ENCODE data around the gene GPER1.
A peak's percentile ranks its signal among the peaks of the same experiment; 100 is the strongest.

Gene GPER1

DNA sequence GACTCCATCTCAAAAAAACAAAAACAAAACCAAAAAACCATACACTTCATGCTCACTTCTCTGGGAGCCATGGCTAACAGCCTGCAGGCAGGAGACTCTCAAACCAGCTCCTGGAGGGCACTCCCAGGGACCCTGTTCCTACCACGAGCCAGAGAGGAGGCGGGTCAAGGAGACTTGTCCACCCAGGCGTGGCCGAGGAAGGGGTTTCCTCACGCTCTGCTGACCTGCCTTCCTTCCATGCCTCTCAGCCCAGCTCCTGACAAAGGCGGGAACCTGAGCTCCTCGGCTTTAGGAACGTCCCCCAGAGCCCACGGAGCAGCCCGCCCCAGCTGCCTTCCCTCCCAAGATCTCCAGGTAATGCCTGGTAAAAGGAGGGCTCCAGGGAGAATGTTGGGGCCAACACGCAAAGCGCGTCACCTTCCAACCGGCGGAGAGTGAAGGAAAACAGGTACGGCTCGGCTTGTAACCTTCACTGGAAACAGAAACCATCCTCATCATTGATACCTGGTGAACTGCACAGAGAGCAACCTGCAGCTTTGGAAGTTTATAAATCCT, 34.0 kb upstream of the GPER1 start:
- DNase-seq (ENCODE audit: low read depth in 2 of 2), result no peak

DNA sequence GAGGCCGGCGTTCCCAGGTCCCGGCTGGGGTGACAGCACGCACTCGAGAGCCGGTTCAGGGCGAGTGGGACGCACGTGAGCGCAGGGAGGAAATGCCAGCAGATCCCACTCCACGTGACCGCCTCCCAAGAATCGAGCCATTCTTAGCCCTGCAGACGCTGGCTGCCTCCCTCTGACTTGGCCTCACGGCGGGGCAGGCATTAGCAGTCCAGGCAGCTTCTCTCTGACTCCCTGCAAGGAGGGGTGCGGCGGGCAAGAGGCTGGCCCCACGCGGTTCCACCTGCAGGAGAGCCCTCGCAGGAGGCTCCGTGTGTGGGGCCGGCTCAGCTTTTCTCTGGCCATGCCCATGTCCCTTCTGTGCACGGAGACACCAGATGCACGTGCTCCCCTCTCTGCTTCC, 33.5 kb upstream of the GPER1 start:
- DNase-seq (ENCODE audit: low read depth in 2 of 2), result no peak

DNA sequence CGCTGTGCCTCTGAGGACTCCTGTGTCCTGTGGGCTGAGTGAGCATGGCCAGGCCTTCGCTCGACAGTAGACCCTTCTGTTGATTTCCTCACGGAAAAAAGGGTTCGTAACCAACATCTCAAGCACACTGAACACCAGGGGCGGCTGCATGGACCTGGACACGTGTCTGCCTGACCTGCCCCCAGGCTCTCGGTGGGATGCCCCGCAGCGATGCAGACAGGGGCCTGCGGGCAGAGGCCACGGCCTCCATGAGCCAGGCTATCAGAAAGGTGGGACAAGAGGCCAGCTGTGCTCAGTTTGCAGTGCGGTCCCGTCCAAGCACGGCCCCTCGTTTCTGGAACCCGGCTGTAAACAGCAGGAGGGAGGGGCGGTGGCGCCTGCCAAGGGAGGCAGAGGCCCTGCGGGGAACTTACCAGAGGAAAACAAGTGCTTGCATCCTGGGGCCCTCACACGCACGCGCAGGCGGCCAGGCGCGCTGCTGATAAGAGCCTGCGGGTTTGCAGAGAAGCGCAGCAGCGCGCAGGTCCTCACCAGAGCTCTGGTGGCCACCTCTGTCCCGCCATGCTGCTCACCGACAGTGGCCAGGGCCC, 33.0 kb upstream of the GPER1 start:
- DNase-seq (ENCODE audit: low read depth in 2 of 2), result no peak

DNA sequence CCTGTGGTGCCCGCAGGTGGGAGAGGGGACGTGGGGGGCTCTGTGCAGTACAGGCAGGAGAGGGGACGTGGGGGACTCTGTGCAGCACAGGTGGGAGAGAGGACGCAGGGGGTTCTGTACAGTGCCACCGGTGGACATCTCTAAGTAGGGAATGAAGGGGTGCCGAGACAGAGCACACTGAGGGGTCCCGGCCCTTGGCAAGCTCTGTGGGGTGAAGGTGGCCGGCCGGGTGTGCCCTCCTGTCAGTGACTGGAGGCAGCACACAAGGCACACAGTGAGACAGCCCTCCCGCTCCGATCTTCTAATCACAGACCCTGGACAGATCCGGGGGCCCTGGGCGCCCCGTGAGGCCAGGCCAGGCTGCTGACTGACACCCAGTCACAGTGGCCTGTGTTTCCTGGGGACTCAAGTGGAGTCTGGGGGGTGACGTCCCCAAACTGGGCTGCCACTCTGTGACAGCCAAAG, 32.4 kb upstream of the GPER1 start:
- no peak for DNase-seq (ENCODE audit: low read depth in 2 of 2)

DNA sequence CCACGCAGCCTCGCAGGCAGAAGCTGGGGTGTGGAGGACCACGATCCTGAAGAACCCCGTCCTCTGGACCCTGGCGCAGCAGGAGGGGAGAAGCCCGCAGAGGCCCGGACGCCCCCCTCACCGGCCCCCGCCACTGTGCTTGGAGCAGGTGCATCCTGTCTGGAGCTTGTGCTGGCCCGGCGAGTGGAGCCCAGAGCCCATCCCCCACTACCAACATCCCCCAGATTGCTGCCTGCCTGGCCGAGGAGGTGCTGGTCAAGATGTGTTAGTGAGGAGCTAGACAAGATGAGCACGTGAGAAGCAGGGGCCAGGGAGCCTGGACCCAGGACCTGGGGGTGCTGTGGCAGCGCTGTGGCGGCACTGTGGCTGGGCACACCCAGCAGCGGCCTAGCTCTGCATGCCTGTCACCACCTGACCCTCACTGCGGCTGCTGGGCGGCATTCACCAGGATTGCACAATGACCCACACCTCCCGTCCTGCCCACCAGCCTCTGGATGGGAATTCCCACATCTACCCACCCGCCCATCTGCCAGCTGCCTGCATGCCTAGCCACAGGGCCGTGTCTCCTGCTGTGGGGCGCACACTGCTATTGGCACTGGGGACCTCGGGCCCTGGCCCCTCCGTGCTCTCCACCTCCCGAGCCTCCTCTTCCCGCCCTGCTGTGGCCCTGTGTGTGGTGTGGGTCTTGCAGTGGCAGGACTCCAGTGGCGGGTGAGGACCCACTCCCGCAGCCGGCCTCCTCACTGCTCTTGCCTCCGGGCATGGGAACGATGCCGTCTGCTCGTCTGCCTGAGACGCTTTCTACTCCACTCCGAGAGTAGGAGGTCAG, 31.7 kb upstream of the GPER1 start:
- DNase-seq (ENCODE audit: low read depth in 2 of 2), result no peak

DNA sequence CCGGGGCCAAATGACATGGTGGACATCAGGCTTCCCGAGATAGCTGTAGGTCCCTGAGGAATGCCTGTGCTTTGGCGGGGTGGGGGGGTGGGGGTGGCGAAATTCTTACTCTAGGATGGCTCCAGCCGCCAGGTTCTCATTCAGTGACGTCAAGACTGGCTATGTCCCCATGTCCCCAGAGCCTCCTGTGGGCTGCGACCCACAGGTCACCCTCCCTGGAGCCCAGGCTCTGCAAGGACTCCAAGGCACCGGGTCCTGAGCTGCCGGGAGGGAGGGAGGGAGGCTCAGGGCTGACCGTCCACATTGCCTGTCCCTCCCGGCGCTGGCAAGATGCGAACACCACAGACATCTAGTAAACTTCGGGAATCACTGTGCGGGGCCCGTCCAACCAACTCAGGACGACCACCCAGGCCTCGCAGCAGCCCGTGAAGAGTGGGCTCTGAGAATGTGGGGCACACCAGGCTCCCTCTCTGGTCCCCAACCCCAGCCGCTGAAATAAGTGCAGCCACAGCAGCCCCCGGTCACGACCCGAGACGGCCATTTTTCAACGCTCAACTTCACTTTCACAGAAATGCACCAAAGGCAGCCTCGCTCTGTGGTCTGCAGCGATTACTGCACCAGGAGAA, 31.0 kb upstream of the GPER1 start:
- no peak for DNase-seq (ENCODE audit: low read depth in 2 of 2)

DNA sequence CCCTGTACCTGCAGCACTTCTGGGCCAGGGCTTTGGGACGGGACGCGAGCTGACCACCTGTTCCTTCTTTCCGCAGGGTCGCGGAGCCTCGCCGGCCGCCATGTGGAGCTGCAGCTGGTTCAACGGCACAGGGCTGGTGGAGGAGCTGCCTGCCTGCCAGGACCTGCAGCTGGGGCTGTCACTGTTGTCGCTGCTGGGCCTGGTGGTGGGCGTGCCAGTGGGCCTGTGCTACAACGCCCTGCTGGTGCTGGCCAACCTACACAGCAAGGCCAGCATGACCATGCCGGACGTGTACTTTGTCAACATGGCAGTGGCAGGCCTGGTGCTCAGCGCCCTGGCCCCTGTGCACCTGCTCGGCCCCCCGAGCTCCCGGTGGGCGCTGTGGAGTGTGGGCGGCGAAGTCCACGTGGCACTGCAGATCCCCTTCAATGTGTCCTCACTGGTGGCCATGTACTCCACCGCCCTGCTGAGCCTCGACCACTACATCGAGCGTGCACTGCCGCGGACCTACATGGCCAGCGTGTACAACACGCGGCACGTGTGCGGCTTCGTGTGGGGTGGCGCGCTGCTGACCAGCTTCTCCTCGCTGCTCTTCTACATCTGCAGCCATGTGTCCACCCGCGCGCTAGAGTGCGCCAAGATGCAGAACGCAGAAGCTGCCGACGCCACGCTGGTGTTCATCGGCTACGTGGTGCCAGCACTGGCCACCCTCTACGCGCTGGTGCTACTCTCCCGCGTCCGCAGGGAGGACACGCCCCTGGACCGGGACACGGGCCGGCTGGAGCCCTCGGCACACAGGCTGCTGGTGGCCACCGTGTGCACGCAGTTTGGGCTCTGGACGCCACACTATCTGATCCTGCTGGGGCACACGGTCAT, 30.3 kb upstream of the GPER1 start:
- DNase-seq (ENCODE audit: low read depth in 2 of 2), result no peak

DNA sequence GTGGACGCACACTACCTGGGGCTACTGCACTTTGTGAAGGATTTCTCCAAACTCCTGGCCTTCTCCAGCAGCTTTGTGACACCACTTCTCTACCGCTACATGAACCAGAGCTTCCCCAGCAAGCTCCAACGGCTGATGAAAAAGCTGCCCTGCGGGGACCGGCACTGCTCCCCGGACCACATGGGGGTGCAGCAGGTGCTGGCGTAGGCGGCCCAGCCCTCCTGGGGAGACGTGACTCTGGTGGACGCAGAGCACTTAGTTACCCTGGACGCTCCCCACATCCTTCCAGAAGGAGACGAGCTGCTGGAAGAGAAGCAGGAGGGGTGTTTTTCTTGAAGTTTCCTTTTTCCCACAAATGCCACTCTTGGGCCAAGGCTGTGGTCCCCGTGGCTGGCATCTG, 29.6 kb upstream of the GPER1 start:
- DNase-seq (ENCODE audit: low read depth in 2 of 2), result no peak

DNA sequence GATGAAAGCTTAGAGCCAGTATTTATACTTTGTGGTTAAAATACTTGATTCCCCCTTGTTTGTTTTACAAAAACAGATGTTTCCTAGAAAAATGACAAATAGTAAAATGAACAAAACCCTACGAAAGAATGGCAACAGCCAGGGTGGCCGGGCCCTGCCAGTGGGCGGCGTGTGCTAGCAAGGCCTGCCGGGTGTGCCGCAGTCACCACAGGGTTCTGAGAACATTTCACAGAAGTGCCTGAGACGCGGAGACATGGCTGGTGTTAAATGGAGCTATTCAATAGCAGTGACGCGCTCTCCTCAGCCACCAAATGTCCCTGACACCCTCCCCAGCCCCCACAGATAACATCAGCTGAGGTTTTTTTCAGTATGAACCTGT, 29.1 kb upstream of the GPER1 start:
- DNase-seq (ENCODE audit: low read depth in 2 of 2), result no peak

DNA sequence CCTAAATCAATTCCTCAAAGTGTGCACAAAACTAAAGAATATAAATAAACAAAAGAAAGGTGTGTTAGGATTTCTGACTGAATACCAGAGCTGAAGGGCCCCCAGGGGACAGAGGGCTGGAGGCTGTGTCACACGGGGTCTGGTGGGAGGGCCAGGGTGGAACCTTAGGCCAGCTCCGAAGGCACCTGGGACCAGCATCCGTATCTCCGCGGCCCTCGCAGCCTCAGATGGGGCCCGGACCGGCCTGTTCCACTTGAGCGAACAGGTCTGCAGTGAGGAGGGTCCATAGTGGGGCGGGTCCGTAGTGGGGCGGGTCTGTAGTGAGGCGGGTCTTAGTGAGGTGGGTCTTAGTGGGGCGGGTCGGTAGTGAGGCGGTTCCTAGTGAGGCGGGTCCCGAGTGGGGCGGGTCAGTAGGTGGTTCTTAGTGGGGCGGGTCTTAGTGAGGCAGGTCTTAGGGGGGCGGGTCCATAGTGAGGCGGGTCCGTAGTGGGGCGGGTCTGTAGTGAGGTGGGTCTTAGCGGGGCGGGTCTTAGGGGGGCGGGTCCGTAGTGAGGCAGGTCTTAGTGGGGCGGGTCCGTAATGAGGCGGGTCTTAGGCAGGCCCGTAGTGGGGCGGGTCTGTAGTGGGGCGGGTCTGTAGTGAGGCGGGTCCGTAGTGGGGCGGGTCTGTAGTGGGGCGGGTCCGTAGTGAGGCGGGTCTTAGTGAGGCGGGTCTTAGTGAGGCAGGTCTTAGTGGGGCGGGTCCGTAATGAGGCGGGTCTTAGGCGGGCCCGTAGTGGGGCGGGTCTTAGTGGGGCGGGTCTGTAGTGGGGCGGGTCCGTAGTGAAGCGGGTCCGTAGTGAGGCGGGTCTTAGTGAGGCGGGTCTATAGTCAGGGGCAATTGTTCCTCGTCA, 28.5 kb upstream of the GPER1 start:
- no peak for DNase-seq (ENCODE audit: low read depth in 2 of 2)

DNA sequence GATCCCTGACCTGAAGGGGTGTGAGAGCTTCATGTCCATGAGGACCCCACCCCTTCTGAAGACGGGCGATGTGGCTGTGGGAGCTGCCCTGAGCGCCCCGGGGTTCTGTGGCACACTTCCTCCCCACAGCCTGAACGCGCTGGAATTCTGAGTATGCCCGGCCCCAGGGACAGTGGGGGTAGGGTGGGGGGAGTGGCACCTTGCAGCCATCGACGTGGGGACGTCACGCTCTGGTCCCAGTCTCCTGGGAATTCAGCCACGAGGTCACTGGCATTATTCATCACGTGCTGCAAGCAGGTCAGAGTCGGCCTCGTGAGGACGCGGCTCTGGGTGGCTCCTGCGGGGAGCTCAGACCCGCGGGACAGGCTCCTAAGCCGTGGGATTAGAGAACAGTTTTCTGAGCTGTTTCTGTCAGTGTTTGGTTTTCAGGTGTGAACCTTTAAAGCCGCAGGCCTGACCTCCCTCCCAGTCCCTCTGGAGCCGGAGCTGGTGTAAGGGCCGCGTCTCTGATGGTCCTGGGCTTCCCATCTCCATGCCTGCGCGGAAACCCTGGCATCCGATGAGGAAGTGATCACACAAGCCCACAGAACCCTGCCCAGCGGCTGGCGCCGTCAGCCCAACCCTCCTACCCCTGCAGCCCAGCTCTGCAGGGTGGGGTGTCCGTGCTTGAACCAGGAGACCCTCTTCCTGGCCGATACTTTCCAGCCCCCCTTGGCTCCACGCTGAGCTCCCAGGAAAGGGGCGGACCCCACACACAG, 27.4 kb upstream of the GPER1 start:
- DNase-seq (ENCODE audit: low read depth in 2 of 2), result no peak

DNA sequence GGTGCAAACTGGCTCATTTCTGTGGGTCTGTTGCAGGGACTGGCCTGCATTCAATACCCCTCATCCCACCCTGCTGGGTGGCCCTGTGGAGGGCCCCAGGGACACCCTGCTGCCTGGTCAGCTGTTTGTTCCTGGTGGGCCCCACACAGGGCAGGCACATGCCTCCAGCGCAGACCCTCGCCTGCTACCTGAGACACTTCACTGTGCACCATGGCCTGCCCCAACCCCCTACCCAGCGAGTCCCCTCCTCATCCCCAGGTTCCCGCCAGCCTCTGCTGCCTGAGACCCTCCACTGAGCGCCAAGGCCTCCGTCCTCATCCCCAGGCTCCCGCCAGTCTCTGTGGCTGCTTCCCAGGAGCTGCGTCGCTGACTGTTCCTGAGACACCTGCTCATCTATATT, 26.7 kb upstream of the GPER1 start:
- DNase-seq (ENCODE audit: low read depth in 2 of 2), result no peak

DNA sequence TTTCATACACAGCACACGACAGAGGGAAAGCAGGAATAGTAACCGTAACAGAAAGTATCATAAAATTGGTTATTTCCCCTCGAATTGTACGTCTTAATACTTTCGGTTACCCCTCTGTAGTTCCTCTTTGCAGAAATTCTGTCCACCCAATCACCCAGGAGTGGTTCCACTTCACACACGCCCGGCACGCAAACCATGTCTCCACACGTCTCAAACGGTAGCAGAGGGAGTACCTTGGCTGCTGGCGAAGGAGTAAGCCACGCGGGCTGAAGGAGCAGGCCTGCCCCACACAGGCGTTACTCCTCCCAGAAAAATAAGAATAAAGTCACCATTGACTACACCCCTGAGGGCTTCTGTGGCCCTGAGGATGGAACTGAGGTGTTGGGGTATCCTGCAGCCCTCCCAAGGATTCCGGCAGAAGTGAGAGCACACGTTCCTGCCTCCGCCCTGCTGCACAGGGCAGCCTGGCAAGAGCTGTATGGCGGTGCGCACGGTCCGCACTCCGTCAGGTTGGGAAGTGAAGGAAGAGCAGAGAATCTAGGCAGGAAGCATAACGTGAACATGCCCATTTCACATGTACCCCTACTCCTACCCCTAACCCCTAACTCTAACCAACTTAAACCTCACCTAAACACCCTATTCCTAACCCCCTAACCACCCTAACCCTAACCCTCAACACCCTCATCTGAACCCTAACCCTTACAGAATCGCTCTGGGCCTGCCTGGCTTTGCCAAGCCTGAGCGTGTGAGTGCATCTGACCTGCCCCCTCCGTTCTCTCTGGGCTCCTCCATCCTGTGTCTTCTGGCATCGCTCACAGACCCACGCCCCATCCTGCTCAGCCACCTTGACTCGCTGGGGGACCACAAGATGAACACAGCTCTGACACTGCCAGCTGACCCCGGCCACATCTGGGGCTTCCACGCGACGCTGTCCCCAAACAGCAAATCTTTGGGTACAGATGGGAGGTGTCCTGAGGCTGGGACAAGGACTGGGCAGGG, 25.3 kb upstream of the GPER1 start:
- no peak for DNase-seq (ENCODE audit: low read depth in 2 of 2)

DNA sequence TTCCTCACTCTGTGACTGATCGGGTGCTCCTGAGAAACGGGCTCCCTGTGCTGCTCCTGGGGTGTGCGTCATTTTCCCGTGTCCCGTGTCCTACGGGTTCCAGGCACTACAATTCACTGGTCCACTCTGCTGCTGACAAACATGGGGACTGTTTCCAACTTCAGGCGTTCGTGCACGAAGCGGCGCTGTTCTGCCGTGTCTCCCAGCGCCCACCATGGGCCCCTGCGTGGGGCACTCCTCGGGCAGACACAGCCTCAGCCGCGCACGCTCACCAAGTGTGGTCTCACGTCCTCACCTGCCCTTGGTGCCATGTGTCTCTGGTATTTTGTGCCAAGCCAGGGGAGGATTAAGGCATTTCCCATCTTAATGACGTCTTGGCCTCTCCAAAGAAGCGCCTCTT, 24.6 kb upstream of the GPER1 start:
- DNase-seq (ENCODE audit: low read depth in 2 of 2), result no peak

DNA sequence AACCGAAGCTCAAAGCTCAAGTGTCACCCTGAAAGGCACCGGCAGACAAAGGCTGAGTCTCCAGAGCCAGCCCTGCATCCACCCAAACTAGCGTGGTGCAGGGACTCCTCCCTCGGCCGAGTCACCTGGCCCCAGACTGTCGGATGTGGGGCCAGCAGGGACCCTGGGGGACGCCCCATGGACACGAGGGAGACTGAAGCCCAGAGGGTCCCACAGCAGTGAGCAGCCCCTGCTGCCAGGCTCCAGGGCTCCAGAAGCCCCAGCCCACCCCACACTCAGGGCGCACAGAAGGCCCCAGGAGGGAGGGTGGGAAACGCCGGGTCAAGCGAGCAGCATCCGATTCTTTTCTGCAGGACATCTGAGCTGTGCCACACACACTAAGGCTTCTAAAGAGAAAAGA, 23.3 kb upstream of the GPER1 start:
- DNase-seq (ENCODE audit: low read depth in 2 of 2), result no peak

DNA sequence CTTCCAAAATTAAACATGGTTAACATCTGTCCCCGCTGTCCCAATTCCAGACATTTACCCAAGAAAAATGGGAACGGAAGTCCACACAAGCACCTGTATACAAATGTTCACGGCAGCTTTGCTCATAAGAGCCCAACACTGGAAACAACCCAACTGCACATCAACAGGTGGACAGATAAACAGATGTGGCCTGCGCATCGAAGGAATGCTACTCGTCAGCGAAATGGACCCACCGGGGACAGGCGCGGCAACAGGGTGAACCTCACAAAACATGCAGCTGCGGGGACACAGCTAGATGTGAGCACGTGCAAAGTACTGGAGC, 22.7 kb upstream of the GPER1 start:
- no peak for DNase-seq (ENCODE audit: low read depth in 2 of 2)

DNA sequence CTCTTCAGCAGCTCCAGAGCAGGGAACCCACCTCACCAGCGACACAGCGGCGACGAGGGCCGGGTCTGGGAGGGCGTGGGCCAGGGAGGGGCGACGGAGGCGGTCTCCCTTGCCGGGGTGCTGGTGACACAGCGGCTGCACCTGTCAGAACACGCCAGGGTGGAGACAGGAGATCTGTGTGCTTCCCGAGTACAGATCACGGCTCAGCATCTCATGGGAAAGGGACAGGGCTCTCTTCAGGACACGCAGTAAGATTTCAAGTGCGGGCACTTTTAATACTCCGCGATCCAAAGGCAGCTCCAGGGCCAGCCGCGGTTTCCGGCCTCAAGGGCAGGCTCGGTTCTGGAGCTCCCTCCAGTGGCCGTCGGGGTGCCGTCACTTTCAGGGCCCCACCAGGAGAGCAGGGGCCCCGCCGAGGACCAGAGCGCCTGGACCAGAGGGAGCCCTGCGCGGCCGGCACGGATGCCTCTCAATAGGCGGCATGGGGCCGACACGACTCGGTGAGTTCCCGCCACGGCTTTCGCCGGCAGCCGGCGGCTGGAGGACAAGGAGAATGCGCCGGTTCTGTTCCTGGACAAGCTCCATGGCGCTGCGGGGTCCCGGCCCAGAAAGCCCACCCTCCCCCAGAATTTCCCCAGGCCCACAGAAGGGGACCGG, 22.2 kb upstream of the GPER1 start:
- peak; percentile 66 to 74 for DNase-seq (ENCODE audit: low read depth in 2 of 2)

DNA sequence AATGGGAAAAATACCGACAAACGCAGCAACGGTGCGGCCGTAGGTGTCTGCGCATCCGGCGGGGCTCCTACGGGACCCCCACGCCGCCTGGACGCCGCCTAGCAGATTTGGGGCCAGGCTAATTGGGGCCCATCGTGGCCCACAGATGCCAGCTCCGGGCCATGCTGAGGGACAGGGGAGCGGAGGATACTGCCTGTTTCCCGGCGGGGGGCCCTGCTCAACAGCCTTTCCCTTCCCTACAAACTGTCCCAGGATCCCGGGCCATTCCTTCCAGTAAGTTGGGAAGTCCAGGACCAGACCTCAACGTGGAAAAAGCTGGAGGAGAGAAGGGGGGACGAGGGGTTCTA, 21.7 kb upstream of the GPER1 start:
- no peak for DNase-seq (ENCODE audit: low read depth in 2 of 2)

DNA sequence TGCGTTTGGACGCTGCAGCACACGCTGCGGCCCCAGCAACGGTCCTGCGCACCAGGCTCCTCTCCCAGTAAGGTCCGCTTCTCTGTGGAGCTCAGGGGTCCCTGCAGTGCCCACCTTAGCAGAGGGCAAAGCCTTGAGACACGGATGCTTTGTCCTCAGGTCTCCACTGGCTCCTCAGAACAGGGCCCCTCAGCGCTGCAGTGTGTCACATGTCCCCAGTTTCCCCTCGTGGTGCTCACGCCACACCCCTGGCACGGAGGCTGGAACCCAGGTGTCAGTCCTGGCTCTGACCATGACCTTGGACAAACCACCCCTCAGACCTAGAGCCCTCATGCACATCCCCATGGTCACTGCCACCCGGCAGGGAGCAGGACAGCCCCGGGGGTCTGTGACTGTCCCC, 19.9 kb upstream of the GPER1 start:
- DNase-seq (ENCODE audit: low read depth in 2 of 2), result no peak
